ENCODE results near the gene PCDHAC2.

GRCh38 chr5:141010047-141010793 is 43.9 kb downstream of the PCDHAC2 start:
- TF ChIP-seq EZH2phosphoT487 (conservative IDR thresholded peaks at IDR 0.05; ENCODE audit: low read length) (no peak), CTCF (IDR thresholded peaks at IDR 0.05; ENCODE audit: insufficient read depth, low read length, poor library complexity, severe bottlenecking) (no peak)

Data from SU-DHL-6 (cell line).